Heart left ventricle (tissue), 16 donors: ENCODE data around the gene ING4. TPM values are rescaled to one million over a fixed set of nuclear protein-coding genes. Genes with fewer than 3 reads are reported as not detected.

Source experiments
- ATAC-seq, 4 donors: fragments of 200-7000 bp; cut with Tn5 transposase; one replicate each; pipeline ENCODE4 v1.9.1; 2020 to 2022; ENCODE audit warnings: moderate library complexity in 4 of 4, mild to moderate bottlenecking in 3 of 4, moderate number of reproducible peaks in 1 of 4
- DNase-seq, 5 donors: peaks; one replicate each; pipeline ENCODE4 v3.0.0-alpha.2; 2020
- H3K27ac ChIP-seq, 12 donors: fragments of 200-600 bp; sonication (generic) in 4 of 12; one replicate each; pipeline versions ENCODE4 v1.5.0 to v1.8.0; 2016 to 2022; ENCODE audit warnings: mild to moderate bottlenecking in 2 of 12
- H3K27me3 ChIP-seq, 9 donors: fragments of 200-600 bp; sonication (generic) in 2 of 9; one replicate each; pipeline versions ENCODE4 v1.5.1 to v1.8.0; 2016 to 2022; ENCODE audit warnings: mild to moderate bottlenecking in 3 of 9
- H3K36me3 ChIP-seq, 9 donors: fragments of 200-600 bp; sonication (generic) in 2 of 9; one replicate each; pipeline versions ENCODE4 v1.5.0 to v1.8.0; 2018 to 2022; ENCODE audit warnings: mild to moderate bottlenecking in 2 of 9
- H3K4me1 ChIP-seq, 12 donors: fragments of 200-600 bp; sonication (generic) in 4 of 12; one replicate each; pipeline versions ENCODE4 v1.5.0 to v1.8.0; 2016 to 2022; ENCODE audit warnings: mild to moderate bottlenecking in 3 of 12
- H3K4me3 ChIP-seq, 12 donors: fragments of 200-600 bp; sonication (generic) in 4 of 12; one replicate each; pipeline versions ENCODE4 v1.5.0 to v1.8.0; 2017 to 2022; ENCODE audit warnings: mild to moderate bottlenecking in 9 of 12, moderate library complexity in 4 of 12
- H3K9me3 ChIP-seq, 12 donors: fragments of 200-600 bp; sonication (generic) in 4 of 12; one replicate each; pipeline versions ENCODE4 v1.5.0 to v1.8.0; 2016 to 2022; ENCODE audit warnings: mild to moderate bottlenecking in 1 of 12
- CTCF ChIP-seq, 12 donors: fragments of 200-600 bp; sonication (generic) in 4 of 12; IDR thresholded peaks; one replicate each; pipeline versions ENCODE4 v1.5.0 to v1.8.0; 2018 to 2022; ENCODE audit warnings: antibody characterized with exemption in 12 of 12, mild to moderate bottlenecking in 5 of 12
- POLR2A ChIP-seq, 2 donors: fragments of 450-650 bp; IDR thresholded peaks; one replicate each; pipeline ENCODE4 v1.6.1; 2017; ENCODE audit warnings: antibody characterized with exemption in 2 of 2, mild to moderate bottlenecking in 2 of 2, moderate library complexity in 2 of 2
- WGBS, 4 donors: extraction: QIAGEN DNeasy Blood & Tissue Kit in 2 of 4; methylation state at CpG; one replicate each; pipeline versions ENCODE4 v1.1.5 to v1.1.7; 2013 to 2018; 5-methylcytosine and 5-hydroxymethylcytosine counted together
- intact Hi-C, 10 donors: fragments of 100-400 bp; cut with DNase I; formaldehyde crosslinking; loops; one replicate each; pipeline versions ENCODE4 v1.11.1 to v1.14.2; 2022
- polyA plus RNA-seq, 2 donors: library from polyadenylated mRNA; stranded (reverse); fragments of 200-250 nt; gene quantifications; one replicate each; pipeline ENCODE4 v1.2.3, GENCODE V29; 2013
- total RNA-seq, 9 donors: library from RNA; depleted of rRNA in 2 of 9; stranded (reverse); fragments of >200 nt in 2 of 9; fragmentation: NEBNext Ultra II Directional in 3 of 9; extraction: Animal tissue kit (Norgen Biotek cat#: 25700) in 3 of 9; gene quantifications; one replicate each; pipeline versions ENCODE4 v1.1.0 to v1.2.4, GENCODE V29; 2016 to 2023
- donor health status: ischemic (EF 13 %, LVEDD 7.1; RV severe dilation, severe dysfunction).
- donor health status: healthy with polysubstance abuse.
- donor health status: DM: no; HTN: yes; CAD: no.
- donor health status: DM: no; HTN: no; CAD: no.
- donor health status: ischemic (EF 25% LVEDD 6.9; RV normal size, moderate dysfunction).
- donor health status: ischemic (EF 25% LVEDD 5.7; RV mildly dilated, moderate dysfunction).
- donor health status: healthy.
- donor health status: DM: yes; HTN: yes; CAD: no.
- donor health status: ischemic (EF 35%, LVEDD 5.7; RV mildly dilated, moderate dysfunction).
- donor health status: nonischemic (EF 11% LVEDD 7.7; RV severe dilation, severe dysfunction).
- donor health status: DM: yes; HTN: yes; CAD: no.
- donor health status: PGD.
- donor health status: ischemic (EF 29% LVEDD 5.4; RV normal size, mild dysfunction).
- donor health status: nonischemic (EF 23%, LVEDD 6.1; RV moderate dilation, normal function).

Gene ING4
- total and polyA plus RNA-seq, 11 donors: 14.6 to 39.0 (median 23.6) TPM

GRCh38 chr12:6618483-6619225 lies 44.3 kb downstream of the ING4 start:
- Histone ChIP-seq H3K9me3 (no peaks in the 10 kb centered on the region), H3K4me1 (peaks cover 0 to 38% (median 6%) of the 10 kb centered on the region in 12 donors), H3K27ac (peak overlapping the region in 2 of 12 donors; percentile 26 to 60), H3K36me3 (peaks cover 0 to 8% (median 0%) of the 10 kb centered on the region in 9 donors), H3K27me3 (peaks cover 0 to 15% (median 0%) of the 10 kb centered on the region in 9 donors), H3K4me3 (no peak overlapping the region)
- TF ChIP-seq POLR2A (IDR thresholded peaks at IDR 0.05): no peak
- no peak for TF ChIP-seq CTCF (IDR thresholded peaks at IDR 0.05)
- DNase-seq: peak in 1 of 5 donors; percentile 33
- ATAC-seq: no peak
- WGBS, 4 donors: 70 to 85% (median 76%) methylated on average over 5 of the region's 5 CpGs
- intact Hi-C loops: loop anchor here in 9 of 10 donors (2.0 to 10.0 kb wide), 12 partner anchors 26 to 209 kb away; partner anchors contain the start of genes P3H3 (in 5 of the 9), ING4 (in 3 of the 9), GPR162 (in 1 of the 9) and LAG3 (in 1 of the 9)

DNA sequence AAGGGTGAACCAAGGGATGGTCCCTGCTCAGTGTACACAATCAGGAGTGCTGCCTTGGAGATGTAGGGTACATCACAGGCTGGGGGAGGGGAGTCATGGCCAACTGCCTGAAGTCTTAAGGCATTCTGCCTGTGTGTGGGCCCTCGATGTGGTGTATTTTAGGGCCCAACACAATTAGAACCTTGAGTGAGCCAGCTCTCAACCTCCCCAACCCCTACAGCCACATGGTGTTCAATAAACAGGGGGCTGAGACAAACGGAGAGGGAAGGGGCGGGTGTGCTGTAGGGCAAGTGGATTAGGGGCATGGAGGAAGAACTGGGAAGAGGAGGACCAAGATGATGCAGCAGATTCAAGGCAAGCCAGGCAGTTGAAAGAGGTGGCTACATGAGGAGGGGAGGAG lies 47.1 kb downstream of the ING4 start:
- no peak for ATAC-seq
- no peak for DNase-seq
- intact Hi-C loops: loop anchor here in 9 of 10 donors (2.0 to 10.0 kb wide), 14 partner anchors 29 to 211 kb away; partner anchors contain the start of genes P3H3 (in 5 of the 9), ING4 (in 4 of the 9), ZNF384 (in 2 of the 9) and GPR162 (in 1 of the 9)
- Histone ChIP-seq H3K27me3 (peaks cover 0 to 15% (median 0%) of the 10 kb centered on the region in 9 donors), H3K9me3 (no peaks in the 10 kb centered on the region), H3K36me3 (peaks cover 0 to 8% (median 0%) of the 10 kb centered on the region in 9 donors), H3K27ac (peak overlapping the region in 2 of 12 donors; percentile 6 to 93), H3K4me1 (peaks cover 0 to 52% (median 28%) of the 10 kb centered on the region in 12 donors), H3K4me3 (no peak overlapping the region)
- TF ChIP-seq CTCF (IDR thresholded peaks at IDR 0.05): no peak
- no peak for TF ChIP-seq POLR2A (IDR thresholded peaks at IDR 0.05)
- WGBS, 4 donors: 49 to 66% (median 51%) methylated on average over 3 of the region's 3 CpGs

- intact Hi-C loops: loop anchor here in 8 of 10 donors (2.0 to 10.0 kb wide), 13 partner anchors 38 to 213 kb away; partner anchors contain the start of genes P3H3 (in 5 of the 8), ING4 (in 4 of the 8), GPR162 (in 1 of the 8) and LAG3 (in 1 of the 8)
- peaks cover 0 to 4% (median 0%) of the 10 kb centered on the region in 9 donors for H3K27me3 ChIP-seq
- peaks cover 0 to 43% (median 27%) of the 10 kb centered on the region in 12 donors for H3K4me1 ChIP-seq
- no peak for ATAC-seq
- H3K4me3 ChIP-seq: no peak overlapping the region
- H3K27ac ChIP-seq: peak overlapping the region; percentile 72 to 98 (median 90)
- H3K9me3 ChIP-seq: no peaks in the 10 kb centered on the region
- DNase-seq: no peak
- WGBS, 4 donors: 65 to 70% (median 69%) methylated on average over 7 of the region's 7 CpGs
- TF ChIP-seq CTCF (IDR thresholded peaks at IDR 0.05) (no peak), POLR2A (IDR thresholded peaks at IDR 0.05) (no peak)
- no peaks in the 10 kb centered on the region for H3K36me3 ChIP-seq
Measured at GRCh38 chr12:6614513-6615172, 48.3 kb downstream of the ING4 start.
